H9 (cell line): ENCODE measurements around the gene MIGA2. TPM values are rescaled to one million over a fixed set of nuclear protein-coding genes. Genes with fewer than 3 reads are reported as not detected.

ENCODE experiments used
- DNase-seq: peaks from one replicate; pipeline ENCODE4 v3.0.0-alpha.2; 2017
- H2AFZ ChIP-seq: one replicate; pipeline ENCODE4 v1.6.1; 2013; ENCODE audit warnings: mild to moderate bottlenecking, low read length, control low read depth, moderate library complexity
- H2AK5ac ChIP-seq: 2 replicates; pipeline ENCODE4 v1.6.1; 2013; ENCODE audit warnings: low read length, control low read depth, mixed read lengths; ENCODE audit not compliant: insufficient read length
- H2BK120ac ChIP-seq: one replicate; pipeline ENCODE4 v1.6.1; 2013; ENCODE audit warnings: low read depth, mild to moderate bottlenecking, low read length, control low read depth, inconsistent platforms; ENCODE audit not compliant: poor library complexity, severe bottlenecking
- H2BK12ac ChIP-seq: 2 replicates; pipeline ENCODE4 v1.6.1; 2013; ENCODE audit warnings: low read length, control low read depth, mixed read lengths, low read depth; ENCODE audit not compliant: insufficient read length
- H2BK15ac ChIP-seq: 2 replicates; pipeline ENCODE4 v1.6.1; 2013; ENCODE audit warnings: low read depth, low read length, control low read depth
- H2BK20ac ChIP-seq: one replicate; pipeline ENCODE4 v1.6.1; 2013; ENCODE audit warnings: low read depth, mild to moderate bottlenecking, low read length, control low read depth, inconsistent platforms; ENCODE audit not compliant: poor library complexity, severe bottlenecking
- H2BK5ac ChIP-seq: 2 replicates; pipeline ENCODE4 v1.6.1; 2013; ENCODE audit warnings: low read length, control low read depth, mixed read lengths; ENCODE audit not compliant: insufficient read length
- H3K14ac ChIP-seq: 2 replicates; pipeline ENCODE4 v1.6.1; 2013; ENCODE audit warnings: low read length, control low read depth; ENCODE audit not compliant: insufficient read depth
- H3K18ac ChIP-seq: 2 replicates; pipeline ENCODE4 v1.6.1; 2013; ENCODE audit warnings: low read depth, mild to moderate bottlenecking, mixed read lengths, low read length, control low read depth; ENCODE audit not compliant: insufficient read length
- H3K23ac ChIP-seq: 2 replicates; pipeline ENCODE4 v1.6.1; 2013; ENCODE audit warnings: low read length, control low read depth, mixed read lengths, low read depth; ENCODE audit not compliant: insufficient read length
- H3K23me2 ChIP-seq: 2 replicates; pipeline ENCODE4 v1.6.1; 2013; ENCODE audit warnings: low read depth, mild to moderate bottlenecking, mixed read lengths, low read length, control low read depth; ENCODE audit not compliant: insufficient read length, poor library complexity, severe bottlenecking
- H3K27ac ChIP-seq: 2 replicates; pipeline ENCODE4 v1.5.1; 2013; ENCODE audit warnings: low read length, control low read depth, mixed read lengths, low read depth; ENCODE audit not compliant: insufficient read length
- H3K27me3 ChIP-seq: 2 replicates; pipeline ENCODE4 v1.6.1; 2013; ENCODE audit warnings: low read length, control low read depth, inconsistent platforms; ENCODE audit not compliant: insufficient read depth
- H3K4ac ChIP-seq: 2 replicates; pipeline ENCODE4 v1.6.1; 2013; ENCODE audit warnings: low read depth, mild to moderate bottlenecking, control low read depth, inconsistent platforms, low read length, moderate library complexity
- H3K4me1 ChIP-seq: 2 replicates; pipeline ENCODE4 v1.6.1; 2013; ENCODE audit warnings: low read length, control low read depth, inconsistent platforms; ENCODE audit not compliant: insufficient read depth
- H3K4me2 ChIP-seq: 2 replicates; pipeline ENCODE4 v1.6.1; 2013; ENCODE audit warnings: low read length, control low read depth, mixed read lengths; ENCODE audit not compliant: insufficient read length, insufficient read depth
- H3K56ac ChIP-seq: 2 replicates; pipeline ENCODE4 v1.6.1; 2013; ENCODE audit warnings: low read depth, mild to moderate bottlenecking, mixed read lengths, low read length, control low read depth; ENCODE audit not compliant: insufficient read length
- H3K79me1 ChIP-seq: 2 replicates; pipeline ENCODE4 v1.6.1; 2013; ENCODE audit warnings: low read depth, mild to moderate bottlenecking, moderate library complexity, low read length, control low read depth, inconsistent platforms; ENCODE audit not compliant: insufficient read depth, poor library complexity, severe bottlenecking
- H3K79me2 ChIP-seq: 2 replicates; pipeline ENCODE4 v1.6.1; 2013; ENCODE audit warnings: low read length, control low read depth, inconsistent platforms; ENCODE audit not compliant: insufficient read depth
- H3K9ac ChIP-seq: 2 replicates; pipeline ENCODE4 v1.6.1; 2013; ENCODE audit warnings: low read length, control low read depth, mixed read lengths; ENCODE audit not compliant: insufficient read length; ENCODE audit errors: extremely low read depth
- H3K9me3 ChIP-seq: one replicate; pipeline ENCODE4 v1.6.1; 2013; ENCODE audit warnings: low read depth, low read length, inconsistent platforms; ENCODE audit not compliant: control insufficient read depth
- H3T11ph ChIP-seq: one replicate; pipeline ENCODE4 v1.6.1; 2013; ENCODE audit warnings: mild to moderate bottlenecking, low read length, control low read depth, inconsistent platforms
- H4K20me1 ChIP-seq: one replicate; pipeline ENCODE4 v1.6.1; 2013; ENCODE audit not compliant: control insufficient read depth, insufficient read length, insufficient read depth
- H4K5ac ChIP-seq: 2 replicates; pipeline ENCODE4 v1.6.1; 2013; ENCODE audit warnings: low read depth, mild to moderate bottlenecking, mixed read lengths, low read length, control low read depth; ENCODE audit not compliant: insufficient read length
- H4K8ac ChIP-seq: replicated peaks from 2 replicates; pipeline ENCODE4 v1.6.1; 2013; ENCODE audit warnings: low read length, control low read depth, mixed read lengths, low read depth; ENCODE audit not compliant: insufficient read length
- H4K91ac ChIP-seq: 2 replicates; pipeline ENCODE4 v1.6.1; 2013; ENCODE audit warnings: low read depth, mild to moderate bottlenecking, moderate library complexity, mixed read lengths, low read length, control low read depth; ENCODE audit not compliant: insufficient read length
- H3K27ac Mint-ChIP-seq, 3 experiments: 2 replicates in 2 of 3; 3 replicates in 1 of 3; pipeline ENCODE4 v1.8.0; 2020 to 2021; ENCODE audit warnings: mixed read lengths in 3 of 3, mild to moderate bottlenecking in 1 of 3, moderate library complexity in 1 of 3
- H3K27me3 Mint-ChIP-seq: 2 replicates; pipeline ENCODE4 v1.8.0; 2021; ENCODE audit warnings: low read depth, mild to moderate bottlenecking, moderate library complexity, mixed read lengths
- H3K36me3 Mint-ChIP-seq, 3 experiments: 2 replicates in 2 of 3; 3 replicates in 1 of 3; pipeline ENCODE4 v1.8.0; 2020 to 2021; ENCODE audit warnings: low read depth in 3 of 3, mixed read lengths in 3 of 3; ENCODE audit not compliant: insufficient read depth in 1 of 3
- H3K4me1 Mint-ChIP-seq, 2 experiments: 2 replicates each; pipeline ENCODE4 v1.8.0; 2020; ENCODE audit warnings: mixed read lengths in 2 of 2
- H3K4me3 Mint-ChIP-seq, 2 experiments: 2 replicates in 1 of 2; 3 replicates in 1 of 2; pipeline ENCODE4 v1.8.0; 2020 to 2021; ENCODE audit warnings: mild to moderate bottlenecking in 2 of 2, mixed read lengths in 2 of 2, moderate library complexity in 1 of 2
- H3K9me3 Mint-ChIP-seq, 2 experiments: 2 replicates in 1 of 2; 3 replicates in 1 of 2; pipeline ENCODE4 v1.8.0; 2020; ENCODE audit warnings: mild to moderate bottlenecking in 2 of 2, mixed read lengths in 2 of 2, moderate library complexity in 1 of 2
- CTCF ChIP-seq: fragments of 200-600 bp; sonication (generic); conservative IDR thresholded peaks from 3 replicates; pipeline ENCODE4 v1.8.0; 2021; ENCODE audit warnings: antibody characterized with exemption, mild to moderate bottlenecking
- WGBS: extraction: QIAGEN DNeasy Blood & Tissue Kit; methylation state at CpG from one replicate; pipeline ENCODE4 v1.1.7; 2013; ENCODE audit warnings: missing lambda C conversion rate, low lambda C conversion rate, mixed read lengths; ENCODE audit not compliant: insufficient read length; ENCODE audit errors: extremely low coverage; 5-methylcytosine and 5-hydroxymethylcytosine counted together
- total RNA-seq: library from RNA; stranded (reverse); gene quantifications from 2 replicates; pipeline ENCODE4 v1.2.1, GENCODE V29; 2021

Gene MIGA2
- total RNA-seq, 1 experiment from 2014 or later = 37.8 TPM

DNA sequence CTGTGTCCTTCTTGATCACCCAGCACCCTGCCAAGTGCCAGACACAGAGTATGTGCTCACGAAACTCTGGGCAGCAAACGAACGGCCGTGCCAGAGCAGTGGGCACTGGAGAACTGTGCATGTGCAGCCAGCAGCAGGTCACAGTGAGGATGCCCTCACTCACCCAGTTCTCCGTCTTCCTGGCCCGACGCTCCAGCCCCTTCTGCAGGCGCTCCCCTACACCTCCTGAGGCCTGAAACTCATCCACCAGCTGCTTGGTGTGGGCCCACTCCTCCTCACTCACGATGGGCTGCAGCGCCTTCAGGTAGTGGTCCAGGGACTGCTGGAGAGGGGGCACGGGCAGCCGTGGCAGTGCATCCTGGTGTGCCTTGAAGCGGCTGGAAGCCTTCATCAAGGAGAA lies 71.2 kb downstream of the MIGA2 start:
- no CpG with 5 or more reads among the region's 13 CpGs for WGBS
- no peak overlapping the region for H2BK12ac ChIP-seq

More for the DNA sequence above, 71.2 kb downstream of the MIGA2 start:
- H2AFZ ChIP-seq = no peak overlapping the region
- H2BK120ac ChIP-seq = no peak overlapping the region
- H3K23me2 ChIP-seq = peaks cover 12% of the 10 kb centered on the region
- no peak for TF ChIP-seq CTCF
- no peak overlapping the region for H2AK5ac ChIP-seq
- no peaks in the 10 kb centered on the region for H3K9me3 ChIP-seq
- no peaks in the 10 kb centered on the region for H3K79me1 ChIP-seq
- H3T11ph ChIP-seq = no peak overlapping the region
- H3K27ac Mint-ChIP-seq = no peak overlapping the region
- H3K4ac ChIP-seq = no peak overlapping the region
- H3K23ac ChIP-seq = no peak overlapping the region
- no peak overlapping the region for H4K8ac ChIP-seq
- no peak for DNase-seq
- H3K36me3 Mint-ChIP-seq = peaks cover 0 to 4% (median 0%) of the 10 kb centered on the region in 3 experiments; a peak in 1 of 7 replicates
- no peaks in the 10 kb centered on the region for H4K20me1 ChIP-seq
- H3K4me1 Mint-ChIP-seq = peaks cover 10 to 20% of the 10 kb centered on the region in 2 experiments
- no peaks in the 10 kb centered on the region; the same call in 1 of the 2 replicates for H3K27me3 ChIP-seq
- no peak overlapping the region for H2BK5ac ChIP-seq
- H3K79me2 ChIP-seq = peaks cover 2% of the 10 kb centered on the region; the same call in 1 of the 2 replicates
- H4K5ac ChIP-seq = no peak overlapping the region
- H4K91ac ChIP-seq = no peak overlapping the region
- no peak overlapping the region; a peak in 1 of 5 replicates for H3K4me3 Mint-ChIP-seq
- no peak overlapping the region for H3K56ac ChIP-seq
- H2BK15ac ChIP-seq = no peak overlapping the region
- no peak overlapping the region for H3K18ac ChIP-seq
- peaks cover 29% of the 10 kb centered on the region for H3K27me3 Mint-ChIP-seq
- H3K27ac ChIP-seq = no peak overlapping the region
- no peak overlapping the region for H3K4me2 ChIP-seq
- H3K9me3 Mint-ChIP-seq = no peaks in the 10 kb centered on the region
- no peaks in the 10 kb centered on the region for H3K4me1 ChIP-seq
- no peak overlapping the region; the same call in 1 of the 2 replicates for H3K14ac ChIP-seq
- no peak overlapping the region for H2BK20ac ChIP-seq
- no peak overlapping the region for H3K9ac ChIP-seq
